GM19351 (cell line): ENCODE data around the gene ADTRP.

ENCODE experiments used
- ATAC-seq: cut with Tn5 transposase; IDR thresholded peaks from one replicate; pipeline ENCODE4 v1.9.1; 2021; ENCODE audit warnings: mild to moderate bottlenecking, moderate library complexity; ENCODE audit not compliant: unreplicated experiment

Gene ADTRP

GRCh38 chr6:11804135-11804534, 25.5 kb upstream of the ADTRP start:
- no peak for ATAC-seq

DNA sequence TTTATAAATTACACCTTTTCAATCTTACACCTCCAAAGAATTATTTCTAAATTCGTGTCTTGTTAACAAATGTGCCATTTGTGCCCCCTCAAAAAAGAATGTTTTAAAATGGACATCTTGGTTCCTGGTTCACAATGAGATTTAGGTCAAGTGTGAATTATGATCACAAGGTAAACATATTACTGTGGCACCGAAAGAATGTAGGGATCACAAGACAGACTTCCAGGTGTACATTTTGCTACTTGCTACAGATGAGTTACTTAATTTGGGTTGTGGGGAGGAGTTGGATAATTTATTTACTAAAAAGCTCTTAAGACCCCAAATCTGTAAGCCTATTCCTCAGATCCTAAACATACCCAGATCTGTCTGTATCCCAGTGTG, 25.0 kb upstream of the ADTRP start:
- no peak for ATAC-seq

GRCh38 chr6:11802886-11803590, 24.4 kb upstream of the ADTRP start:
- ATAC-seq: no peak

DNA sequence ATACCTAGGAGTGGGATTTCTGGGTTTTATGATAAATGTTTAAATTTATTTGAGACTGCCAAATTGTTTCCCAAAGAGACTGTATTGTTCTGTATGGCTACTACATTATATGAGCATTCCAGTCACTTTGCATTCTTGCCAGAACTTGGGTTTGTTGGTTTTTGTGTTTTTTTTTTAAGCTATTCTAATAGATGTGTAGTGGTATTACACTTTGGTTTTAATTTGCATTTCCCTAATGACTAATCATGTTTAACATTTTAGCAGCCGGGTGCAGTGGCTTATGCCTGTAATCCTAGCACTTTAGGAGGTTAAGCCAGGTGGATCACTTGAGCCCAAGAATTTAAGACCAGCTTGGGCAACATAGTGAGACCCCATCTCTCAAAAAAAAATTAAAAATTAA, 21.9 kb upstream of the ADTRP start:
- ATAC-seq: peak; percentile 45

- no peak for ATAC-seq
These were observed 19.9 kb upstream of the ADTRP start for GRCh38 chr6:11798538-11798937.

DNA sequence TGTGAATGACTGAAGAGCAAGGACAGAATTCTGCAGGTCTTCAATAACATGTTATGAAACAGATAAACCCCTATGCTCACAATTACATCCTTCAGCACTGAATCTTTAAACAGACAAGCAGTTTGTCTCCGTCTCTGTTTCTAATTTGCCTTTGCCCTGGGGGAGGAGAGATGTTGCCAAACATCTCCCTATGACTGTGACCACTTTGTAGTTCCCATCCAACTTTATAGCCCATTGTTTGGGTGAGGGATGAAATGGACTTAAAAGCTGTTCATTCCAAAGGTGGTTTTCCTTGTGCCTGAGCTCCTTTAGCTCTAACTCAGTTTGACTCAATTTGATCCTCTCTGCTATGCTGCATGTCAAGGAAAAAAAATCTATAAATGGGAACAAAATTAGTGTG, 19.5 kb upstream of the ADTRP start:
- ATAC-seq: no peak

DNA sequence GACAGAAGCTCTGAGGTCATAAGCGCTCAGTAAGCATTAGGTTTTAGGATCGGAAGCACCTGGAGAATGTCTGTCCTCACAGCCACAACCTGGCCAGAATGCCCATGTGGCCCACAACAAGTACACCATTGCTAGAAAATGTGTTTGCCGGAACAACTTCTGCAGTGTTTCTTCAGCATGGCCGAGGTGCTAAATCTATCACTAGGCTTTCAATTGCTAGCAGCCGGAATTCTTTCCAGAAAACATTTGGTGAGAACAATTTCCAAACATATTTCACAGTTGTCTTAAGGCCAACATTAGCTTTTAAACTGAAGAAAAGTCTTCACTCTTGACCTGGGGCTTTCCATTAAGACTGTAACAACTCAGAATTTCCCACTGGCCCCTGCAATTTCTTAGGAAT, 18.2 kb upstream of the ADTRP start:
- ATAC-seq: no peak

- no peak for ATAC-seq
These were observed 16.8 kb upstream of the ADTRP start for GRCh38 chr6:11795403-11795802.

- no peak for ATAC-seq
These were observed 14.7 kb upstream of the ADTRP start for GRCh38 chr6:11793277-11793676.

GRCh38 chr6:11791354-11792107, 12.9 kb upstream of the ADTRP start:
- no peak for ATAC-seq

DNA sequence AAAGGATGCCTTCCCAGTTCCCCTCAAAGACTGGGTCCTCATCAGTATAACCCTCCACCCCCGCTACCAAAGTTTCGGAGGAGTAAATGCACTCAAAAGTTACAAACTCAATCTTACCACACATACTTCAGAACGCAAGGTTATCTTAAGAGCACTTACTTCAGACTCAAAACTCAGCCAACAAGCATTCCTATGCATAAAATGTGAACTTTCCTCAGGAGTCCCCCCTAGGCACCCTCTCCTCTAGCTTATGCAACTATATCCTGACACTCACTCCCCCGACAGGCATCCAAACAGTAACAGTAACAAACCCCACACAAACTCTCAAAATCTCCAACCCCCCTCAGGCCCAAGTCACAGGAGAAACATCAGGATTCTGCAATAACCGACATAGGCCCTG, 11.1 kb upstream of the ADTRP start:
- no peak for ATAC-seq

GRCh38 chr6:11788043-11788442, 9.4 kb upstream of the ADTRP start:
- no peak for ATAC-seq

DNA sequence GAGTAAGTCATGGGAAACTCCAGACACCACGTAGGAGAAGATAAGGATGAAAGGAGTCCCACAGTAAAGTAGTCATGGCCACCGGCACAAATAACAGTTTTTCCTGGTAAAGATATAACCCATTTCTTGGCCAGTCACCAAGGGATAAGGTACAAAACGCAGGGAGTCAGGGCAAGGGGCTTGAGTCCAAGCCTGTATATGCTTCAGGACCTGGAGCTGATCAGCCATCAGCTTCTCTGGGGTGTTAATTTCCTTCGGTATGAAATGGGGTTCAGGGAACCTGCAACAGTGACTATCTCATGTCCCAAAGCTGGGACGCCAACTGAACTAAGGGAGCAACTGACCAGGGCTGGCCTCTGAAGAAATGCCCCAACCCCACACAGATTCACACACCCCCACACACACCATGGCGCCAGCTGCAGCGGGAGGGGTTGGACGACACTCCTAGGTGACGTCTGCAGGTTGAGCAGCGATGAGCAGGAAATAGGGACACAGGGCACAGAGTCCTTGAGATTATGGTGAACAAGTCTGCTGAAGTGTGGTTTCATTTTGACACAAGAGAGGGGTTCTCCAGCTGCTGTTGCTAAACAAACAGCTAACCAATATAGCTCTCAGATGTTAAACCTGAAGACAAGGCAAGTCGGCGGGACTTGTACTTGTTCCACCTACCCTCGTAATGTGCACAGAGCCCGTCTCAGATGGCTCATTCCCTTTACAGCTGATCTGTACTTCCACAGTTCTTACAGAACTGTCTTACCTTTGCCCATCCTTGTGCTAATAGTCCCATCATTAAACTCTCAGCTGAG, 7.4 kb upstream of the ADTRP start:
- peak; percentile 91 for ATAC-seq

DNA sequence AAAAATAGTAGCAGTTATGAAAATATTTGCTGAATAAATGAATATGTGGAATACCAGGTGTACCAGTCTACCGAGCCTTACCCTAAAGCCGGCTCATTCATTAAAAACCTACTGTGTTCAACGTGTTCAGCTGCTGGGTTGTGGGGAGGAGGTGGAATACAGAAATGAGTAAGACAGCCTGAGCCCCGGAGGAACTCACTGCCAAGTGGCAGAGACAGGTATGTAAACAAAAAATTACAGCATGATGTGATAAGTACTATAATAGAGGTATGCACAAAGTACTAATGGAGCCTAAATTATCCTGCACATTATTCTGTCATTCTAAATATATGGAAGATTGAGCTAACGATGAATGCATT, 6.8 kb upstream of the ADTRP start:
- ATAC-seq: peak; percentile 66

- no peak for ATAC-seq
These were observed 5.7 kb upstream of the ADTRP start for GRCh38 chr6:11784341-11784740.

DNA sequence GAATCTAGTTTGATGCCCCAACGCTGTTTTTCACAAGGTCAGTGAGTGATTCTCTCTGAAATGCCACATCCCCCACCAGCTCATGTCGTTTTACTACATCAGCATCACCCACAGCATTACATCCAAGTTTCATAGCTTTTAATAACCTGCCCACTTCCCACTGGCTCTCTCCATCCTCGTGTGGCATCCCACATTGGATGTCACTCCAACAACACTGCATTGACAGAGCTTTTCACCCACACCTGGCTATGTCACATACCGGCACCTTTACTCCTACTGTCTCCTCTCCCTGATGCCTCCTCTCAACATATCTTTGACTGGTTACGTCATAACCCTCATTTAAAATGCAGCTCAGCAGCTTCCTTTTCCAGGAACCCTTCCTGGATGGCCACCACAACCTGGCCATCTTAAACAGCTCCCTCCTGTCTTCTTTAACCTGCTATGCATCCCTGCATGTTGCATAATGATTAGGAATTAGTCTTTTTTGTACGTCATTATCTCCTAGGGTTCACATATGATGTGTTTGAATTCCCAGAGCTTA, 5.0 kb upstream of the ADTRP start:
- ATAC-seq: no peak

GRCh38 chr6:11782524-11782923, 3.9 kb upstream of the ADTRP start:
- ATAC-seq: no peak

DNA sequence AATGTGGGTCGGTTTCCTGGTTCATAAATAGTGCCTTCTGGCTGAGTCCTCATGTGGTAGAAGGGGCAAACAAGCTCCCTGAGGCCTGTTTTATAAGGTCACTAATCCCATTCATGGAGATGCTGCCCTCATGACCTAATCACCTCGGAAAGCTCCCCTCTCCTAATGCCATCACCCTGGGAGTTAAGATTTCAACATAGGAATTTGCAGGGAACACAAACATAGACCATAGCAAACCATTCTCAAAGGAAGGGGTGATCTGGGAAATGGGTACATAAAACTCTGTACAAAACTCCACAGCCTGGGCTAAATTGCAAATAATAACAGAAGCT, 1.5 kb upstream of the ADTRP start:
- ATAC-seq: no peak

- no peak for ATAC-seq
These were observed 910 bp upstream of the ADTRP start for GRCh38 chr6:11779329-11780096.

DNA sequence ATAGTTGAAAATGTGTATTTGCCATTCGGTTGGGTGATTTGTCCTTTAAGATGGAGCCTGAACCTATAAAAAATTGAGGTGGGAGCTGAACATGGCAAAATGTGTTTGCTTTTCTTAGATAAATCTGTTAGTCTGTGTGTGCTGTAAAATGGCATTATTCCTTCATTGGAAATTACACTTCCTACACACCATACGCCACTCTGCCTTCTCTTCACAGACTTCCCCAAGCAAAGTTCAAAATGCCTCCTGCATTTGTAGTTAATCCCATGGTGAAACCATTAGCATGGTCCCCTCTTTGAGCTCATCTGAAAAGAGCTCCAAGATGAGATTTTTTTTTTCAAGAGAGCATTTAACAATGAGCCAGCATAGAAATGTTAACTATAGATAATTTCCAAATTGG, 567 bp downstream of the ADTRP start:
- ATAC-seq: no peak

DNA sequence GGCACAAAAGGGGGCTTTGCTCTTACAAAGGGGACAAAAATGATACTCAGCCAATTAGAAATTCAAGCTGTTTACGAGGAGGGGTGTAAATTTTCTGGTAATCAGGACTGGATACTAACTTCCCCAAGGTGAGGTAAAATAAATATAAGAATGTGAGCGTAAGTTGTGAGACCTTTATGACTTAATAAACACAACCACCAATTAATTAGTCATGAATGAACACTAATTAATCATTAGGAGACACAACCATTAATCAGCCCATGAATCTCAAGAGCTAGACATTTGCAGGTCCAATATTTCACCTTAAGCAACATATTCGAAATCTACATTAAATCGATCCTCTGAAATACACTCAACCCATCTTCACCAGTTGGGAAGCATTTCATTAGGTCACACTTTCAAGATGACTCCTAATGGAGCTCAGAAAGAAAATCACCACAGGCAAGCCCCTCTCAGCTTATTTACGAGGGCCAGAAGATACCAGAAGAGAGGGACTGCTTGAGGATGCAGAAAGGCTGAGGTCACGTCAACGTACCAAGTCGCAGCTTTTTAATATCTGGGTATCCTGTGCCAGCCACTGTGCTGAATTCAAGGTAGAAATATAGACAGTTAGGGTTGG, 2.7 kb downstream of the ADTRP start:
- ATAC-seq: no peak
